AG04449 (cell line): ENCODE measurements around the gene ZNF202.
"Not testable (repeated sequence)": the region's sequence is repeated elsewhere in the genome, so short reads cannot be mapped to it uniquely, and the experiment has no call there.

ENCODE experiments used
- CTCF ChIA-PET: fragments of 350-600 bp; formaldehyde crosslinking; extraction: SDS; loops from one replicate; lab custom pipeline; 2021; ENCODE audit warnings: antibody characterized with exemption; lab: Yijun Ruan, JAX
- POLR2A ChIA-PET: fragments of 400-600, 350-600 bp; formaldehyde crosslinking; extraction: SDS; loops from one replicate; lab custom pipeline; 2020; ENCODE audit warnings: antibody characterized with exemption, inconsistent platforms; lab: Yijun Ruan, JAX
- DNase-seq: peaks from one replicate; pipeline ENCODE4 v3.0.0-alpha.2; 2010; ENCODE audit warnings: low read depth, low spot score
- H3K4me3 ChIP-seq: 2 replicates; pipeline ENCODE4 v1.5.1; 2011; ENCODE audit warnings: low read depth, mild to moderate bottlenecking, control low read depth, low read length
- TF ChIP-seq, protein P1 (sequence below): IDR thresholded peaks from one replicate; pipeline ENCODE4 v1.5.1; 2011; ENCODE audit warnings: mild to moderate bottlenecking, moderate library complexity, low read length, control low read depth, inconsistent platforms; ENCODE audit not compliant: insufficient read depth; ENCODE audit errors: missing control alignments

The ZNF202 gene

GRCh38 chr11:123757976-123758375 lies 16.5 kb upstream of the ZNF202 start:
- POLR2A ChIA-PET: no interaction called here
- TF ChIP-seq, protein P1, sequence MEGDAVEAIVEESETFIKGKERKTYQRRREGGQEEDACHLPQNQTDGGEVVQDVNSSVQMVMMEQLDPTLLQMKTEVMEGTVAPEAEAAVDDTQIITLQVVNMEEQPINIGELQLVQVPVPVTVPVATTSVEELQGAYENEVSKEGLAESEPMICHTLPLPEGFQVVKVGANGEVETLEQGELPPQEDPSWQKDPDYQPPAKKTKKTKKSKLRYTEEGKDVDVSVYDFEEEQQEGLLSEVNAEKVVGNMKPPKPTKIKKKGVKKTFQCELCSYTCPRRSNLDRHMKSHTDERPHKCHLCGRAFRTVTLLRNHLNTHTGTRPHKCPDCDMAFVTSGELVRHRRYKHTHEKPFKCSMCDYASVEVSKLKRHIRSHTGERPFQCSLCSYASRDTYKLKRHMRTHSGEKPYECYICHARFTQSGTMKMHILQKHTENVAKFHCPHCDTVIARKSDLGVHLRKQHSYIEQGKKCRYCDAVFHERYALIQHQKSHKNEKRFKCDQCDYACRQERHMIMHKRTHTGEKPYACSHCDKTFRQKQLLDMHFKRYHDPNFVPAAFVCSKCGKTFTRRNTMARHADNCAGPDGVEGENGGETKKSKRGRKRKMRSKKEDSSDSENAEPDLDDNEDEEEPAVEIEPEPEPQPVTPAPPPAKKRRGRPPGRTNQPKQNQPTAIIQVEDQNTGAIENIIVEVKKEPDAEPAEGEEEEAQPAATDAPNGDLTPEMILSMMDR: no peak
- CTCF ChIA-PET: no interaction called here
- DNase-seq: no peak
- H3K4me3 ChIP-seq: no peak overlapping the region

- POLR2A ChIA-PET: no interaction called here
- CTCF ChIA-PET: no interaction called here
- TF ChIP-seq, protein P1: no peak
- no peak for DNase-seq
- H3K4me3 ChIP-seq: no peak overlapping the region
Observed at GRCh38 chr11:123755813-123756212, 14.4 kb upstream of the ZNF202 start.

GRCh38 chr11:123755344-123755743 lies 13.9 kb upstream of the ZNF202 start:
- TF ChIP-seq, protein P1: no peak
- no peak for DNase-seq
- no peak overlapping the region for H3K4me3 ChIP-seq
- CTCF ChIA-PET: no interaction called here
- POLR2A ChIA-PET: no interaction called here

DNA sequence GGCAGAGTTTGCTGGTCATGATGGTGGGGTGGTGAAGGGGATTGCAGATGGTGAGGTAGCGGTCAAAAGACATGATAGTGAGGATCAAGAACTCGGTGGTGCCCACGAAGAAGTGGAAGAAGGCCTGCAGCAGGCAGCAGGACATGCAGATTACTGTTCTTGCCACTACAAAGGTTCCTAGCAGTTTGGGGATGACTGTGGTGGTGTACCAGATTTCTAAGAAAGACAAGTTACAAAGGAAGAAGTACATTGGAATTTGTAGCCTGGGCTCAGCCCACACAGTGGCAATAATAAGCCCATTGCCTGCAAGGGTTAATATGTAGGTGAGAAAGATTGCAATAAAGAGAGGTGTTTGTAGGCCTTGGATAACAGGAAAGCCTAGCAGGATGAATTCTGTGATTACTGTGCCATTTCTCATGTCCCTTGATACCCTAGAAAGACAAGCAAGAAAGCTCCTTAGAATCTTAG lies 12.7 kb upstream of the ZNF202 start, which contains the start of gene OR6X1:
OR6X1 (minus strand) TSS at position 418 of the 468 bp plus-strand sequence; CDS start at position 418, 0 bp downstream.
- TF ChIP-seq, protein P1: no peak
- DNase-seq: no peak
- POLR2A ChIA-PET: no interaction called here
- no peak within 1 kb of the TSS for H3K4me3 ChIP-seq
- CTCF ChIA-PET: no interaction called here

GRCh38 chr11:123753110-123753509 lies 11.7 kb upstream of the ZNF202 start:
- DNase-seq: no peak
- ChIA-PET CTCF (no interaction called here), POLR2A (no interaction called here)
- H3K4me3 ChIP-seq: no peak overlapping the region
- TF ChIP-seq, protein P1: no peak

DNA sequence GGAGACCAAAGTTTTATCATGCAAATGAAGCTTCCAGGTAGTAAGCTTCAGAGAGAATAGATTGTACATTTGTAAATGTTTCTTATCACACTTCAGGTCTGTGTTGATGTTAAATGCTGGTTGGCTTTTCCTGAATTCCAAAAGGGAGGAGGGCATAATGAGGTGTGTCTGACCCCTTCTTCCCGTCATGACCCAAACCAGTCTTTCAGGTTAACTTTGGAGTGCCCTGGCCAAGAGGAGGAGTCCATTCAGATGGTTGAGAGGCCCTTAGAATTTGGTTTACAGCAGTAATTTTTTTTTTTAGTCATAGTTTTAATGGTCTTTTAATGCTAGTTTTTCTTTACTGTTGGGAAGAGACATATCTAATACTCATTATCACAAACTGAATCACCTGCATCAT lies 10.3 kb upstream of the ZNF202 start:
- no peak overlapping the region for H3K4me3 ChIP-seq
- ChIA-PET POLR2A (no interaction called here), CTCF (no interaction called here)
- TF ChIP-seq, protein P1: no peak
- no peak for DNase-seq

GRCh38 chr11:123748349-123748748 lies 6.9 kb upstream of the ZNF202 start:
- CTCF ChIA-PET, H3K4me3 ChIP-seq, DNase-seq, POLR2A ChIA-PET: not testable (repeated sequence)
